Eye (tissue), 1 donor: ENCODE data around the gene SLC45A3.
"Not testable (repeated sequence)": the region's sequence is repeated elsewhere in the genome, so short reads cannot be mapped to it uniquely, and the experiment has no call there.

ENCODE experiments used
- DNase-seq: peaks from one replicate; pipeline ENCODE4 v3.0.0-alpha.2; 2015

SLC45A3 gene

DNA sequence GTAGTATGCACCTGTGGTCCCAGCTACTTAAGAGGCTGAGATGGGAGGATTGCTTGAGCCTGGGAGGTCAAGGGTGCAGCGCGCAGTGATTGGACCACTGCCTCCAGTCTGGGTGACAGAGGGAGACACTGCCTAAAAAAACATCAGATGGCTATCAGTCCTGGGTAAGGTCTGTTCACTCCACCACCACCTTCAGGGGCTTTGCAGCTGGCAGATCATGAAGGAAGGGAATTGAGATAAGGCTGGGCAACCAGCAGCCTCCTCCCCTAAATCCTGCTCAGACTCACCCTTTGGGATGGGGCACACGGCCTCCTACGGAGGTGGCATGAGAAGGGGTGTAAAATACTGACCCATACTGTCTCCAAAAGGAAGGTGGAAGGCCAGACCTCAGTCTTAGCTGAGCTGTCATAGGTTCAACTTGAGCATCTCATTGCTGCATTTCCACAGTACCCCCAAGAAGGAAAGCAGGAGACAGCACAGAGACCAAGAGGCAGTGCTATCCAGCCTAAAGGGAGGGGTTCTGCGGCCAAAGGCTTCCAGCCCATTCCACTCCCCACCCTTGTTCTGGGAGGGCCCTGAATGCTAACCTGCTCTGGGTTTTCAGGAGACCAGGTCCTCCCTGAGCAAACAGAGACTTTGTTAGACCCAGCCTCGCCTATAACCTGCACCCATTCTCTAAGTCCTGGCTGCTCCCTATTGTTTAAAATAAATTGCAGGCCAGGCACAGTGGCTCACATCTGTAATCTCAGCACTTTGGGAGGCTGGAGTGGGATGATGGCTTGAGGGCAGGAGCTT, 13.7 kb downstream of the SLC45A3 start:
- no peak for DNase-seq

DNA sequence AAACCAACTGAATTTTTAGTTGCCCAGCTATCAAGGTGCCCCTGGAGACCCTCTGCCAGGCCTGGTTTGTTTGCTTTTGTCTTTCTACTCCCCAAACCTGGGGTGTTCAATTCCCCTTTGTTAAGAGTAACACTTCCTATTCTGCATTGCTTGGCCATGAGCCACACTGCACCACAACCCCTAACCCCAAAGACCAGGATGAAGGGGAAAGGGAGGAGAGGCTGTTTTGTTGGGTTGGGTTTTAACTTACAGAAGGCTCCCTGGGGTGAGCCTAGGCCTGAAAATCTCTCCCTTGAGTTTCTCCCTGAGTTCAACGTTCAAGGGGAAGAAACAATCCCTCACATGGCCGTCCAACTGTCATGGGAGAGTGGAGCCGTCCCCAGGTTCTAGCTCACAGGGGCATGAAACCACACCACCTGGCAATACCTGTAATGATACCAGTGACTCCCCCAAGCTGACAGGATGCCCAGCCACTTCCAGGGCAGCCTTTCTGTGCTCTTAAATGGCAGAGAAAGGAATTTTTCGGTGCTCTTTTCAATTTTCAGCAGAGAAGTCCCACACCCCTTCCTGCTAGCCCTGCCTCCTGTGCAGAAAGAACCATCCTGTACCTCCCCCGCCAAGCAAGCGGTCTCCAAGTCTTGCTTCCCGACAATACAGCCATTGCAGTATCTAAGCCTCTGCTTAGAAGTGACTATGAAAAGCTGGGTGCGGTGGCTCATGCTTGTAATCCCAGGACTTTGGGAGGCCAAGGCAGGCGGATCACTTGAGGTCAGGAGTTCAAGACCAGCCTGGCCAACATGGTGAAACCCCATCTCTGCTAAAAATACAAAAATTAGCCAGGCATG, 14.9 kb downstream of the SLC45A3 start:
- no peak for DNase-seq

DNA sequence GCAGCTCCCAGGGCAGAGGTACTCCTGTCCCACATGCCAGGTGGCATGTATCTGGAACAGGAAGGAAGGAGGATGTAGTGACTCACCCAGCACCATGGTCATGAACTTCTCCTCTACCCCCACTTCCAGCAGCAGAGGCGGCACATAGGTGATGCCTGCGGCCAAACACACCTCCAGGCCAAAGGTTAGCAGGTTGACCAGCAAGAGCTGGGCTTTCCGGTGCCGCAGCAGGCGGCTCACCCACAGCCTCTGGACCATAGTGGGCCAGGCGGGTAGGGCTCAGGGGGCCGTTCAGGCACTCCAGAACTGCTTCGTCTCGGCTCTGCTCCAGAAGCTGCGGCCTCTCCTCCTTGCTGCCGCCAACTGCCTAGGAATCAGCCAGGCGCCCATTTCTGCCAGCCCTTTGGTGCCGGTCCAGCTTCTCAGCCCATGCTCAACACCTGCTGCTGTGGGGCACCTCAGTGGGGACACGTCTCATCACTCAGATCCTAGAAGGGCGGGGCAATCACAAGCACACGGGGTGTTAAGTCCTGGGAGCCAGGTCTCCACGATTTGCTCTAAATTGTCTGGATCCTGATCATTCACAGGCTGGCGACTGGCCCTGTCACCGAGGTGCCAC, 15.8 kb downstream of the SLC45A3 start:
- no peak for DNase-seq

DNA sequence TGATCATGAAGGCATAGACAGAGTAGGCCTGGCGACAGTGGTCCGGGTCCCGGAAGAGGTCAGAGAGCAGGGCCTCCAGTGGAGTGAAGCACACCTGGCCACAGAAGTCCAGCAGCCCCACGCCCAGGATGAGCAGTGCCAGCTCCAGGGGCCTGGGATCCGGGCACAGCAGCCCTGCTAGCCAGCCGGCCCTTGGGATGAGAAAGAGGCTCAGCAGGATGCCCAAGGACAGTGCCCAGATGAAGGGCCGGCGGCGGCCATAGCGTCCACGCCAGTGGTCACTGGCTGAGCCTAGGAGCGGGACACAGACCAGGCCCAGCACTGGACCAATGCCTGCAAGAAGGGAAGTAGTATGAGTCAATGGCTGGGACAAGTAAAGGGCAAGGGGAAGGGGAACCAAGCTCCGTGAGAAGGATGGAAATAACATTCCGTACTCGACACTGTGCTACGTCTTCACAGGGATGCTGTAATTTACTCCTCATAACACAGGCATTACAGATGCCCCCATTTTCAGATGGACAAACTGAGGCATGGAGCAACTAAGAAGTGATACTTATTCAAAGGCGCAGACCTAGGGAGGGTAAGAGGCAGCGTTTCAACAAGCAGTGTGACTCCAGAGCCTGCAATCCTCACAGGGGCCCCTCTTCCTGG, 16.9 kb downstream of the SLC45A3 start:
- no peak for DNase-seq

DNA sequence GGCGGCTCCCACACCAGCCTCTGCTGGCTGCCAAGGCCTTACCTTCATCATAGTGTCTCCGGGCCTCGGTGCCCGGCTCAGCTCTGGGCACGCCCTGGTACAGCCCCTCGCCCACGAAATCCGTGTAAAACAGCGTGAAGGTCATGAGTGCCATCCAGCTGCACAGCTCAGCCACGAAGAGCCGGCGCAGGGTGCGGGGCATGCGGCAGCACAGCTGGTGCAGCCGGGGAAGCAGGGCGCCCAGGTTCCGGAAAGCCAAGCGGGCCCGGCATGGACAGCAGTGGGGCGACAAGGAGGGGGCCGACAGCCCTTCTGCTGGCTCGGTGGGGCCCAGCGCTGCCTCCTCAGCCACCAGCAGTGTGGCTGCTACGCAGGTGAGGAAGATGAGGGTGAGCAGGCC, 17.5 kb downstream of the SLC45A3 start:
- DNase-seq: no peak

DNA sequence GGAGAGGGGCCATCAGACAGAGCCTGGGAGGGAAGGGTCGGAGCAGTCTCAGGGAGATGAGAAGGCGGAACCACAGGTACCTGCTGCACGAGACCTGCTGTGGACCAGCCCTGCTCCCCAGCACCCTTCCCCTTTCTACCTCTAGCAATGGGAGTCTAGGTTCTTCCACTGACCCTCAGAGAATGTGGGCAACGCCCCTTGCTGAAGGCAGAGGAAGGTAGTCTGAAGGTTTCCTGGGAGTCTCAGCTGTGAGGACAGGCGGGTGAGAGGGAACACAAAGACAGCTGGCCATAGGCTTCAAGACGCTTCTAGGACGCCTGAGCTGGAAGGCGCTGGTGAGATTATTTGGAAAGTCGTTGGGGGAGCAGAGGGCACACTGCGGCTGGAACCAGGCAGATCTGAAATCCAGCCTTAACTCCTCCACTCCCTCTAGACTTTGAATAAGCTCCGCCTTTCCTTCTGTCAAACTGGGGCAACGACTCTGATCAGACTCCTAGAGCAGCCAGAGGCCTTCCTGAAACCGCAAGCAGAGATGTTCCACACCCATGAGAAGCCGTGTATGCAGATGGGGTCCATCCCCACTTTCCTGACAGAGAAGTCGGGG, 18.1 kb downstream of the SLC45A3 start:
- no peak for DNase-seq

DNA sequence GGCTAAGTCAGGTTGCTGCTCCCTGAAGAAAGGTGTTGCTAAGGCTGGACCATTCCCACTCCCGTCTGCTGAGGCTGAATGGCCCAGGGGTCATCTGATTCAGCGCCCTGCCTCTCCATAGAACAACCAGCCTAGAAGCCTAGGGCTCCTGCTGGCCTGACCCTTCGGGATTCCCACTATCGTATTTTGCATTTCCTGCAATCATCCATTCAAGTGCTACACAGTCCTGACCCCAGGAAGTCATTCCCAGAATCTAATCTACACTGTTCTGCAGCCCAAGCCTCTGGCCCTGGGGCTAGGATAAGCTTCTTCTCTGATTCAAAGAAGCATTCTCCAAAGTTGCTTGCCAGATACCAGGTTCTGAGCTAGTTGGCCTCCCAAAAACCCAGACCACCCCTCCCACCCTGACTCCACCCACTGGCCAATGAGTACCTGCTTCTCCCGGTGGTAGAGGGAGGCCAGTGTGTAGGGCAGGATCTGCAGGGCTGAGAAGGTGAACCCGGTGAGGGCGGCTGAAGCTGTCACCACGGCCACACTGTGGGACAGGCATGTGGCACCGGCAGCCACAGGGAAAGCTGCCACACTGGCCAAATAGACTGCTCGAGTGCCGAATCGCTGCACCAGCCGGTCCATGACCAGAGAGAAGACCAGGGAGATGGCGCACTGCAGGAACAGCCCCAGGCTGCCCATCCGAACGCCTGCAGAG, 18.7 kb downstream of the SLC45A3 start:
- no peak for DNase-seq

DNA sequence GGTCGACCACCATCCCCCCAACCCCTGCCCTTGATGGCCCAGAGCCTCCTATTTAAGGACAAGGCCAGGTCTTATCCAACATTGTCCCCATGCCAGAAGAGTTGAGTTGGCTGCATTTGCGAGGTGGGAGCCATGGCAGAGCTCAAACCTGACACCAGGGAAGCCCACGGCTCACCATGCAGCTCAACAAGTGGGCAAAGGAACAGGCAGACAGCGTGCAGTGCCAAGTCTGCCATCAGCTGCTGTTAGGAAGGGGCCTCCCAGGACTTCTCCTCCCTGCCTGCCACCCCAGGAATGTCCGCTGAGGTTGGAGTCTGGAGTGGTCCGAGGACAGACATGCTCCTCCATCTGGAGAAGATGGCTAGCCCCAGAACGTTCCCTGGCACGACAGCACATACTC, 19.9 kb downstream of the SLC45A3 start:
- DNase-seq: no peak

DNA sequence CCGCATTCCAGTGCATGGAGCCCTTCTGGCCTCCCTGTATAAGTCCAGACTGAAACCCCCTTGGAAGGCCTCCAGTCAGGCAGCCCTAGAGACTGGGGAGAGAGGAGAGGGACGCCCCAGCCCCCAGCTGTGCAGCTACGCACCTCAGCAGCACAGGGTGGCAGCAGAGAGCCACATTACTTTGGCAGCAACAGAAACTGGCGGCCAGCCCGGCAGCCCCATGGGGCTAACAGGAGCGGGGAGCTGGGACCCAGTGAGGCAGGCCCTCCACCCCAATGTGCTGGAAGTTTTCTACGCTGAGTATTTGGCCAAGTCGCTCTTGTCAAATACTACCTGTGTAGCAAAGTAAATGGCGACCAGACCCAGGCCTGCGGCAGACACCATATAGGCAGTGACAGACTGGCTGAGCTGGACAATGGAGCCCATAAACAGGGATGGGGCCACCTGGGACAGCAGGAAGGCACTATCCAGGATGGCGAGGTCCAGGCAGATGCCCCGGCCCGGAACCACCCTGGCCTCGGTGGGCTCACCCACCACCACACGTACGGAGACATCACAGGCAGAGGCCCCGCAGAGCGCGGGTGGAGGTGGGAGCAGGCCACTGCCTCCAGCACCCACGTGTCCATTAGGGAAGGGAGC, 21.2 kb downstream of the SLC45A3 start:
- DNase-seq: peak; percentile 90

DNA sequence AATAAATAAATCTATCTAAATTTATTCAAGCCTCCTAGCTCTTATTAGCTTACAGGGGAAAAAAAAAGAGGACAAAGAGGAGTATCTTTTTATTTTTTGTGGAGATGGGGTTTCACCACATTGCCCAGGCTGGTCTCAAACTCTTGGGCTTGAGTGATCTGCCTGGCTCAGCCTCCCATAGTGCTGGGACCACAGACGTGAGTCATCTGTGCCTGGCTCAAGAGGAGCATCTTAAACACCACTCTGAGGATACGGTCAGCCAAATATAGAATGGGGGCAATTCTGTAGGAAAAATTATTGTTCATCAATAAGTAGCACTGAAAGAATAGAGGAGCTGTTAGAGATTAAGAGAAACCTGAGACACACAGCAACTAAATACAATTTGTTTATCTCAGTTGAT, 24.1 kb downstream of the SLC45A3 start:
- no peak for DNase-seq

DNA sequence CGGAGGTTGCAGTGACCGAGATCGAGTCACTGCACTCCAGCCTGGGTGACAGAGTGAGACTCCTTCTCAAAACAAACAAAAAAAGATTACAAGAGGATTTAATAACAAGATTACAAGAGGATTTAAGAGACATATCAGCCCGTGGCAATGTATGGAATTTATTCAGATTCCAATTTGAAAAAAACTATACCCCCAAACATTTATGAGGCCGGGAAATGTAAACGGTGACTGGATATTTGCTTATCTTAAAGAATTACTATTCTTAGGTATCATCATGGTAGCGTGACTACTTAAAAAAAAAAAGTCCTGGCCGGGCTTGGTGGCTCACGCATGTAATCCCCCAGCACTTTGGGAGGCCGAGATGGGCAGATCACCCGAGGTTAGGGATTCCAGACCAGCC, 27.3 kb downstream of the SLC45A3 start:
- no peak for DNase-seq

DNA sequence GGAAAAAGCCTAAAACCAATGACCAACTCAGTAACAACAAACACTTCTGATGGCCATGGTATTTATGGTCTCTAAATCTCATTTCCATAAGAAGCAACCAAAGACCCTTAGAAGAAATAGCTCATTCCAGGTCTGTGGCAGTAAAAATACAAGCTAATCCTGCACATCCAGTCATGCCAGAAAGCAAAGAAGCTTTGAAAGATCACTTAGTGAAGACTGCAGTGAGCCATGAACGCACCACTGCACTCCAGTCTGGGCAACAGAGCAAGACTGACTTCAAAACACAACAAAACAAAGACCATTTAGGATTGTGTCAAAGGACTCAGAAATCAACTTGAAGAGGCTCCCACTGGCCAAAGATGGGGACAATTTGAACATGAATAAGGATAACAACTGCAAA, 30.1 kb downstream of the SLC45A3 start:
- DNase-seq: no peak

DNA sequence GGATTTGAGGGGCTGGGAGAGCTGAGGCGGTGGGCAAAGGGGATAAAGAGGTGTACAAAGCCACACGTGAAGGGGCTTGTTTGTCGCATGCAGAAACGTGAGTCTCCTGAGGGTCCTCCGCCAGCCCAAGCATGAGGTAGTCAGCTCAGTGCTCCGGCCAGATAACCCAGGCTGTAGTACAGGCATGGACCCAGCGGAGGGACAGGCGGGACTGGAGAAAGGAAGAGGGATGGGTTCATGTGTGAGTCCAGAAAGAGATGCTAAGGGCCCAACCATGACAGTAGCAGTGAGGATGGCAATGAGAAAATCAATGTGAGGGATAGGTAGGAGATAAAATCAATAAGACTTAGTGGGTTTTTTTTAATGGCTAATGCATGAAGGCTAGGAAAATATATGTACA, 34.8 kb downstream of the SLC45A3 start:
- no peak for DNase-seq

DNA sequence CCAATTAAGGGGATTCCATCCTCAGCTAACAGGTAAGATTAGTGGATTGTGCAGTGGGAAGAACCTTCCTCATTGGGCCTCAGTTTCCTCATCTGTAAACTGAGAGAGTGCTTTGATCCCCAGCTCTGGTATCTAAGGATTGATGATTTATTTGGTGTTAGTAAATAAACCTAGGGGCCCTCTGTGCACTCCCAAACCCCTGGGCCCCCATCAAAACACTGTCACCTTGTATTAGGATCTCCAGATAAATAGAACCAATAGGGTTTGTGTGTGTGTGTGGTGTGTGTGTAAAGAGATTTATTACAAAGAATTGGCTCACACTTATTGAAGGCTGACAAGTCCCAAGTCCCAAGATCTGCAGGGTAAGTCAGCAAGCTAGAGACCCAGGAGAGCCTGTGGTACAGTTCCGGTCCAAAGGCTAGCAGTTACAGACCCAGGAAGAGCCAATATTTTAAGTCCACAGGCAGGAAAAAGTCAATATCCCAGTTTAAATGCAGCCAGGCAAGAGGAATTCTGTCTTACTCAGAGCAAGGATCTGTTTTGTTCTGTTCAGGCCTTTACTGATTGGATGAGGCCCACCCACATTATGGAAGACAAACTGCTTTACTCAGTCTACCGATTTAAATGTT, 37.5 kb downstream of the SLC45A3 start:
- DNase-seq: no peak

DNA sequence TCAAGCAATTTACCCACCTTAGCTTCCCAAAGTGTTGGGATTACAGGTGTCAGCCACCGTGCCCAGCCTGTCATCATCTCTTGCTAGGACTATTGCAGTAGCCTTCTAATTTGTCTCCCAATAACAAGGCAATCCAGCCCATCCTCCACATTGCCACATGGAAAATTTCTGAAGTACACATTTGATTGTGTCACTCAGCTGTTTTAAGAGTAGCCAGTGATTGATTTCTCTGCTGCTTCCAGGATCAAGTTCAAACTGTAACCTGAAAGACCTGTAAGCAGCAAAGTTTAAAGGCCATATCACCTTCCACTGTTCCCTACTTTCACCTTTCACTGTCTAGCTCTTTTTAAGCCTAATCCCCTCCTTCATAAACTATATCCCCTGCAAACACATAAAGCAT, 40.7 kb downstream of the SLC45A3 start:
- no peak for DNase-seq

DNA sequence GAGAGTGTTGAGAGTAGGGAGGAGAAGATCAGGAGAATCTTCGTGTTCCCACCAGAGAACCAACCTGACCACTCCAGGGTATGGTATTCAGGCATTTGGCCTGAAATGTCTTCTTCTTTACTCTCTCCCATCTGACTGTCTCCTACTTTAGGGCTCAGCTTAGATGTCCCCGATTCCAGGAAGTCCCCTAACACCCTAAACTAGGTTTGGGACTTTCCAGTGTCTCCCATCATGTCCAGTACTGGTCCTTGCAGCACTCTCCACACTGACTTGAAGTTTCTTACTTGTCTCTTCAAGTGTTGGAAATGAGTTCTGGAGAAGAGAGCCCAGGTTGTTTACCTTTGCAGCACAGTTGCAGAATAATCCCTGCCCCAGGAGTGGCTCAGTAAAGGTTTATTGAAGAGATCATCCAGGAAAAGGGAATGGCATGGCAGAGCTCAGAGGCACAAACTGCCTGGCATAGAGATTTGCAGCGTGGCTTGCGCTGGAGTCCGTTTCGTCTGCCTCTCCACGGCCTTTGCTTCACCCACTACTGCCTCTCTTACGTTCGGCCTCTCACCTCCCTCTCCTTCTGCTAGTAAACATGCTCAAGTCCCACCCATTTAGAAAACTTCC, 42.3 kb downstream of the SLC45A3 start:
- DNase-seq: no peak

DNA sequence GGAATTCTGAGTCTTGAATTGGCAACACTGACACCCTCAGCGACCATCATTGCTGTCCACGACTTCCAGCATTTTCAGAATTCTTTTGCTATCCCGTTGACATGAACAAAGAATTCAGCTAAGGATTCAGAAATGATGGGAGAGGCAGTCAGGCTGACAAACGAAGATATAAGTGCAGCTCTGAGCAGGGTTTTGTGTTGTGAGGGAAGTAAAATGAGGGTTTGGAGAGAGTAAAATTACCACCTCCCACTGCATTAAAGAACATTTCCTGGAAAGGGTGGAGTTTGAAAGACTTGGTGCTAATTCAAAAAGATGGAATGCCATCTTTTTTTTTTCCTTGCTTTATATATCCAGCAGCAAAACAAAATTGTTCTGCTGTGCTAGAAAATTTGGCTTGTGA, 43.6 kb downstream of the SLC45A3 start:
- no peak for DNase-seq

DNA sequence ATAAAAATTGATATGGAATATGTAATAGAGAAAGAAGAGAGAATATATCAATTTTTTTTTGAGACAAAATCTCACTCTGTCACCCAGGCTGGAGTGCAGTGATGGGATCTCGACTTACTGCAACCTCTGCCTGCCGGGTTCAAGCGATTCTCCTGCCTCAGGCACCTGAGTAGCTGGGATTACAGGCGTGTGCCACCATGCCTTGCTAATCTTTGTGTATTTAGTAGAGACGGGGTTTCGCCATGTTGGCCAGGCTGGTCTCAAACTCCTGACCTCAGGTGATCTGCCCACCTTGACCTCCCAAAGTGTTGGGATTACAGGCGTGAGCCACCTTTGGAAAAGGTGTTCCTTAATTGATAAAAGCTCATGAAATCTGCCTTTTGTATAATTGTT, 44.2 kb downstream of the SLC45A3 start:
- not testable (repeated sequence) for DNase-seq

DNA sequence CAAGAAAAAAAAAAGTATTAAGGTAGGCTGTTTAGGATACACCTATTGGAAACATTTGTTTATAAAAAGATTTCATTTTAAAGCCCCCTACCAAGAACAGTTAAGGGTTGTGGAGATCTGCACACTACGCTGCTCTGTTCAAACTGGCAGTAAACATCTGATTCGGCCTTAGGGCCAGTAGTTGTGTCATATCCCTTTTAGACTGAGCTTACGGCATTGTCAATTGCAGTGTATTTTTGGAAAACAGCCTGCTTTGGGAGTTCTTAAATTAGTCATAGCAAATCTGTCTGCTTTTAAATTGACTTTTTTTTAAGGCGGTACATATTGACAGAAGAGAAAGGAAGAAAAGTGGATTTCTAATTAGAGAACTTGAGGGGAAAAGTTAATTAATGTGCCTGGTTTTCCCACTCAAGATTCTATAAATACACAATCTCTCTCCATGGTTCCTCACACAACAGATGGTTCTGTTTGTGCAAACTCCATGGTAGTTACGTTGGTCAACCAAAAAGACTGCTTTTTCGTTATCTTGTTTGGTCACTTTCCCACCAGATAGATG, 46.8 kb downstream of the SLC45A3 start:
- DNase-seq: no peak

DNA sequence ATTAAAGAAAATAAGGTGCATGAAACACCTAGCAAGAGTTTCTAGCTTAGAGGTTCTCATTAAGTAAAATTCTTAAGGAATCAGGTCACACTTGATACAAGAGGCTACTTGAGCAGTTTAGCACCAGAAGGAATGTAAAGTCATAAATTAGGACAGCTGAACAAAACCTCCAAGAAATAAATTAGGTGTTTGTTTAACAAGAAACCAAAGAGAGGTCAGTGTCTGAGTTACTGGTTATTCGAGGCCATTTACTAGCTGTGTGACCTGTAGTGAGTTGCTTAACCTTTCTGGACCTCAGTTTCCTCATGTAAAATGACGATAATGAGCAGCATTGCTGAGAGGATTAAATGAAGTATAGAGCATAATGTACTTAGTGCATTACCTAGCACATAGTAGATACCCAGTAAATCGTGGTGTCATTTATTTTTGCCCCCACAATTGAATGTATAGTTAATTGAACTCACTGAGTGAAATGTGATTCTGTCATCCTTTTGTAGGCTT, 47.6 kb downstream of the SLC45A3 start:
- DNase-seq: no peak
